ENCODE results near the gene CPD.

The CPD gene

GRCh38 chr17:30352240-30352814 is 26.4 kb upstream of the CPD start:
- no peak for DNase-seq

GRCh38 chr17:30354701-30355100 is 24.0 kb upstream of the CPD start:
- no peak for DNase-seq

- DNase-seq, result no peak
Measured at GRCh38 chr17:30357476-30357875, 21.3 kb upstream of the CPD start.

GRCh38 chr17:30358055-30358760 is 20.5 kb upstream of the CPD start:
- DNase-seq, result no peak

GRCh38 chr17:30360086-30360808 is 18.5 kb upstream of the CPD start:
- no peak for DNase-seq

GRCh38 chr17:30361766-30362279 is 16.9 kb upstream of the CPD start:
- no peak for DNase-seq

- no peak for DNase-seq
Measured at GRCh38 chr17:30363715-30364202, 15.0 kb upstream of the CPD start.

GRCh38 chr17:30366536-30366935 is 12.2 kb upstream of the CPD start:
- DNase-seq, result peak in 1 of 51 donors; percentile 2

- peak in 8 of 51 donors; percentile 4 to 63 (median 8) for DNase-seq
Measured at GRCh38 chr17:30368912-30369720, 9.6 kb upstream of the CPD start.

GRCh38 chr17:30369995-30370394 is 8.7 kb upstream of the CPD start:
- no peak for DNase-seq

- DNase-seq, result no peak
Measured at GRCh38 chr17:30372755-30373154, 6.0 kb upstream of the CPD start.

- DNase-seq, result no peak
Measured at GRCh38 chr17:30375661-30376060, 3.1 kb upstream of the CPD start.

GRCh38 chr17:30376621-30377452 is 1.9 kb upstream of the CPD start:
- DNase-seq, result peak in 14 of 51 donors; percentile 5 to 49 (median 24)

- DNase-seq, result no peak
Measured at GRCh38 chr17:30377574-30378240, 1.0 kb upstream of the CPD start.

- DNase-seq, result peak in 9 of 51 donors; percentile 5 to 41 (median 26)
Measured at GRCh38 chr17:30378241-30378824, 394 bp upstream of the CPD start.

- DNase-seq, result peak in 16 of 51 donors; percentile 19 to 63 (median 30)
Measured at GRCh38 chr17:30379303-30379902, 676 bp downstream of the CPD start.

GRCh38 chr17:30379903-30380381 is 1.2 kb downstream of the CPD start:
- peak in 1 of 51 donors; percentile 39 for DNase-seq

- peak in 1 of 51 donors; percentile 31 for DNase-seq
Measured at GRCh38 chr17:30380643-30381339, 2.1 kb downstream of the CPD start.
